HG03571 (cell line): ENCODE measurements around the gene MAP1A.
"Not testable (repeated sequence)": the region's sequence is repeated elsewhere in the genome, so short reads cannot be mapped to it uniquely, and the experiment has no call there.

ENCODE experiments used
- ATAC-seq: cut with Tn5 transposase; IDR thresholded peaks from one replicate; pipeline ENCODE4 v1.9.1; 2021; ENCODE audit not compliant: unreplicated experiment

Gene MAP1A

DNA sequence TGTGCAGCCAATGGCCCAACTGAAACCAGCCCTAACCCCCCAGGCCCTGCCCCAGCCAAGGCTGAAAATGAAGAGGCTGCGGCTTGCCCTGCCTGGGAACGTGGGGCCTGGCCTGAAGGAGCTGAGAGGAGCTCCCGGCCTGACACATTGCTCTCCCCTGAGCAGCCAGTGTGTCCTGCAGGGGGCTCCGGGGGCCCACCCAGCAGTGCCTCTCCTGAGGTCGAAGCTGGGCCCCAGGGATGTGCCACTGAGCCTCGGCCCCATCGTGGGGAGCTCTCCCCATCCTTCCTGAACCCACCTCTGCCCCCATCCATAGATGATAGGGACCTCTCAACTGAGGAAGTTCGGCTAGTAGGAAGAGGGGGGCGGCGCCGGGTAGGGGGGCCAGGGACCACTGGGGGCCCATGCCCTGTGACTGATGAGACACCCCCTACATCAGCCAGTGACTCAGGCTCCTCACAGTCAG, 11.2 kb downstream of the MAP1A start:
- no peak for ATAC-seq

DNA sequence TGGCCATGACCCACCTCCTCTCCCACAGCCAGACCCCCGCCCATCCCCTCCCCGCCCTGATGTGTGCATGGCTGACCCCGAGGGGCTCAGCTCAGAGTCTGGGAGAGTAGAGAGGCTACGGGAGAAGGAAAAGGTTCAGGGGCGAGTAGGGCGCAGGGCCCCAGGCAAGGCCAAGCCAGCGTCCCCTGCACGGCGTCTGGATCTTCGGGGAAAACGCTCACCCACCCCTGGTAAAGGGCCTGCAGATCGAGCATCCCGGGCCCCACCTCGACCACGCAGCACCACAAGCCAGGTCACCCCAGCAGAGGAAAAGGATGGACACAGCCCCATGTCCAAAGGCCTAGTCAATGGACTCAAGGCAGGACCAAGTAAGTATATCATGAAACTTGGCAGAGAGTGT, 11.7 kb downstream of the MAP1A start:
- no peak for ATAC-seq

DNA sequence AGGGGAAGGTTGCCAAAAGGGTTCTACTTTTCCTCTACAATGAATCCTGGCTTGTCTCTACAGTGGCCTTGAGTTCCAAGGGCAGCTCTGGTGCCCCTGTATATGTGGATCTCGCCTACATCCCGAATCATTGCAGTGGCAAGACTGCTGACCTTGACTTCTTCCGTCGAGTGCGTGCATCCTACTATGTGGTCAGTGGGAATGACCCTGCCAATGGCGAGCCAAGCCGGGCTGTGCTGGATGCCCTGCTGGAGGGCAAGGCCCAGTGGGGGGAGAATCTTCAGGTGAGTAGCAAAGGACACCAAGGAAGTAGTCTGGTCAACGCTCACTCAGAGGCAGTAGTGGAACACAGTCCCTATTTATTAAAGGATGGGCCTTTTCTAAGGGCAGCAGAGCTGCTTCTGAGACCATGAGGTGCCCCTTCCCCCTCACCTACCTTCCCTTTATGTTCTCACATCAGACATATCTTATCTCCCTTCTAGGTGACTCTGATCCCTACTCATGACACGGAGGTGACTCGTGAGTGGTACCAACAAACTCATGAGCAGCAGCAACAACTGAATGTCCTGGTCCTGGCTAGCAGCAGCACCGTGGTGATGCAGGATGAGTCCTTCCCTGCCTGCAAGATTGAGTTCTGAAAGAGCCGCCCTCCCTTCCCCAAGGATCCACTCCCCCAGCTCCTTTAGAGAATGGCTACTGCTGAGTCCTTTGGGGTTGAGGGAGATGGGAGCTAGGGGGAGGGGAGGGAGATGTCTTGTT, 12.4 kb downstream of the MAP1A start:
- ATAC-seq: no peak

DNA sequence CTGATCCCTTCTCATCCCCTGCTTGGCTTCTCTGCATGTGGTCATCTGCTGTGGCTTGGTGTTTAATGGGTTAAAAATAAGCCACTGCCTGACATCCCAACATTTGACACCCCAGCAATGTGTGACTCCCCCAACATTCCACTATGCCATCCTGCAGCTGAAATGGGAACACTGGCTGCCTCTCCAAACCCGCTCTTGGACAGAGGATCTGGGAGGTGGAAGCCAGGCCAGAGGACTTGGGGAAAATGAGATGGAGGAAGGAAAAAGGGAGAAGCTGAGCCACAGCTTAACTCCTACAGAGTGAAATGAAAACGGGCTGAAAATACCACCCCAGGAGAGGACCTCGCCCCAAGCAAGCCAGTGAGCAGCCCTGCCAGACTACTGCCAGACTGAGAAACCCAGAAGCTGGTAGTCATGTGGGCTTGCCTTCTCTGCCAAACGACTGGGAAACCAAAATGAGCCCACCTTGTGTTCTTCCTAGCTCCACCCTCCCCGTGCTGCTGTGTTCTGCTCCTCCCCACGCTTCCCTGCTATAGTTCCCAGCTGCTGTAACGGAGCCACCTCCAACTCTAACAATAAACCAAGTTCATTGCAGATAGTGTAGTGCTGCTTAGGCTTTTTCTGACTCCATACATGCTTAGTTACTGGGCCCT, 13.7 kb downstream of the MAP1A start:
- ATAC-seq: no peak

DNA sequence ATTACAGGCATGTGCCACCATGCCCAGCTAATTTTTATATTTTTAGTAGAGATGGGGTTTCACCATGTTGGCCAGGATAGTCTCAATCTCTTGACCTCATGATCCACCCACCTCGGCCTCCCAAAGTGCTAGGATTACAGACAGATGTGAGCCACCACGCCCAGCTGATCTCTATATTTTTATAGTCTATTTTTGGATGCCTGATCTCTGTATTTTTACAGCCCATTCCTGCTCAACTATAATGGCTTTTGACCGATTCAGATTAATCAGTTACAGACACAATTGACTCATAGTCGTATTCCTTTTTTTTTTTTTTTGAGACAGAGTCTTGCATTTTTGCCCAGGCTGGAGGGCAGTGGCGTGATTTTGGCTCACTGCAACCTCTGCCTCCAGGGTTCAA, 15.4 kb downstream of the MAP1A start:
- not testable (repeated sequence) for ATAC-seq

DNA sequence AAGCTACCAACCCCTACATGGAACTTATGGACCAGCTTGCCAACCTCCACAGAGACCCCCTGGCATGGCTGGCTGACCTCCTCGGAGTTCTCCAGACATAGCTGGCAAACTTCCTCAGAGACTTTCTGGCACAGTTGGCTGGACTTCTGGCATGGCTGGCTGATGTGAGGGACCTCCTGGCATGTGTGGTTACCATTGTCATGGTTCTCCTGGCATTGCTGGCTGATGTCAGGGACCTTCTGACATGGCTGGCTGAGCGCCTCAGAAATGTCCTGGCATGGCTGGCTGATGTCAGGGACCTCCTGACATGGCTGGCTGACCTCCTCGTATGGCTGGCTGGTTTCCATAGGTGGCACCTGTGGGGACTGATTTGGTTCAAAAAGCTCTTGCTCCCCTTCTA, 17.5 kb downstream of the MAP1A start:
- ATAC-seq: no peak

DNA sequence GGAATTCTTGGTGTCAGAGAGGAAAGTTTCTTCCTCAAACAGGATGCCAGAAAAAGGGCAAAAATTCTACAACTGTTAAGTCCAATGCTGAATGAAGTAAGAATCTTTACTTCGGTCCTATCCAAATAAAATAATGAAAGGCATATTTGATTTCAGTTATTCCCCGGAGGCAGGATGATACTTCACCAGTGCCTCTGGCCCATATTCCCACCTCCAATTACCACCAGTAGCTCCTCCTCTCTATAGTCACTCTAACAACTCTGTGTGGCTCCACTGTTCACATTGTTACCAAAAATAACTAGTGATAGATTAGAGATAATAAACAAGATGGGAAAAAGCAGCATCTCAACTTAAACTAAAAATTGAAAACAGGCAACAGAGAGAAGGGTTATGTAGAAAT, 20.7 kb downstream of the MAP1A start:
- ATAC-seq: no peak

DNA sequence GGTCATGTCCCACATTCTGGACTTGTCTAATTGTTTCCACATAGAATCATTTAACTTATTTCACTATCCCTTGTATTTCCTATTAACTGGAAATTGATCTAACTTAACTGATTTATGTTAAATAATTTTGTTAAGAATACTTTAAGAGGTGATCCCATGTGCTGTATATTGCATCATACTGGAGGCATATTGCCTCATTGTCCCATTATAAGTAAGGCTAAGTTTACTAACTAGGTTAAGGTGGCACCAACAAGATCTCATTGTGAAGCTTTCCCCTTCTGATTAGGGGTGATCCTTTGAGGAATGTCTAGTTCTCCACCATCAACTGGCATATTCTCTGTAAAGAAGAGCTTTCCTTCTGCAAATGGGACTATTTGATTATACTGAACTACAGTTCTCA, 24.4 kb downstream of the MAP1A start:
- ATAC-seq: no peak

DNA sequence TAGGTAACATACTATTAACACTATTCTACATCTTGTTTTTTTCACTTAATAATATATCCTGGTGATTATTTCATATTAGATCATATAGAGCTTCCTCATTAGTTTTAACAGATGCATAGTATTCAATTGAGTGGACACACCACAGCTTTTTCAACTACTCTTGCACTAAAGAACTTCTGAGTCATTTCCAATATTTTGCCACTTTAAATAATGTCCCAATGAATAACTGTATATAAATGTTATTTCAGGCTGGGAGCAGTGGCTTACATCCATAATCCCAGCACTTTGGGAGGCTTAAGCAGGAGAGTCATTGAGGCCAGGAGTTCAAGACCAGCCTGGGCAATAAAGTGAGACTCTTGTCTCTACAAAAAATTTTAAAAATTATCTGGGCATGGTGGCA, 26.9 kb downstream of the MAP1A start:
- ATAC-seq: no peak

DNA sequence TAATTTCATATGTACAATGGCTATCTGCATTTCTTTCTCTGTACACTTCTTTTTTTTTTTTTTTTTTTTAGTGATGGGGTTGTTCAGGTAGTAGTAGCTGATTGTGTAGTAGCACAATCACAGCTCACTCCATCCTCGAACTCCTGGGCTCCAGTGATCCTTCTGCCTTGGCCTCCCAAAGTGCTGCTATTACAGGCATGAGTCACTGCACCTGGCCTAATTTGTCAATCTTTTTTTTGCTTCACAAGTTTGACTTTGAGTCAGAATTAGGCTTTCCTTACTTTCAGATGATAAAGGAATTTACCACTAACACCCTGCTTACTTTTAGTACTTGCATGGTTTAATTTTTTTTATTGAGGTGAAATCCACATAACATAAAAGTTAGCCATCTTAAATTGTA, 28.0 kb downstream of the MAP1A start:
- ATAC-seq: no peak

DNA sequence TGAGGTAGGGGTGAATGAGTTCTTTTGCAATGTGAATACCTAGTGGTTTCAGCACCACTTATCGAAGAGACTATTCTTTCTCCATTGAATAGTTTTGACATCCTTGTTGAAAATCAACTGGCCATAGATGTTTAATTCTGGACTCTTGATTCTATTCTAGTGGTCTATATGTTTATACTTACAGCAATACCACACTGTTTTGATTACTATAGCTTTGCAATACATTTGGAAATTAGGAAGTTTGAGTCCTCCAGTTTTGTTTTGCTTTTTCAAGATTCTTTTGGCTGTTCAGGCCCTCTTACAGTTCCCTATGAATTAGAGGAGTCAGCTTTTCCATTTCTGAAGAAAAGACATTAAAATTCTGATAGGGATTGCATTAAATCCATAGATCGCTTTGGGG, 30.1 kb downstream of the MAP1A start:
- no peak for ATAC-seq

DNA sequence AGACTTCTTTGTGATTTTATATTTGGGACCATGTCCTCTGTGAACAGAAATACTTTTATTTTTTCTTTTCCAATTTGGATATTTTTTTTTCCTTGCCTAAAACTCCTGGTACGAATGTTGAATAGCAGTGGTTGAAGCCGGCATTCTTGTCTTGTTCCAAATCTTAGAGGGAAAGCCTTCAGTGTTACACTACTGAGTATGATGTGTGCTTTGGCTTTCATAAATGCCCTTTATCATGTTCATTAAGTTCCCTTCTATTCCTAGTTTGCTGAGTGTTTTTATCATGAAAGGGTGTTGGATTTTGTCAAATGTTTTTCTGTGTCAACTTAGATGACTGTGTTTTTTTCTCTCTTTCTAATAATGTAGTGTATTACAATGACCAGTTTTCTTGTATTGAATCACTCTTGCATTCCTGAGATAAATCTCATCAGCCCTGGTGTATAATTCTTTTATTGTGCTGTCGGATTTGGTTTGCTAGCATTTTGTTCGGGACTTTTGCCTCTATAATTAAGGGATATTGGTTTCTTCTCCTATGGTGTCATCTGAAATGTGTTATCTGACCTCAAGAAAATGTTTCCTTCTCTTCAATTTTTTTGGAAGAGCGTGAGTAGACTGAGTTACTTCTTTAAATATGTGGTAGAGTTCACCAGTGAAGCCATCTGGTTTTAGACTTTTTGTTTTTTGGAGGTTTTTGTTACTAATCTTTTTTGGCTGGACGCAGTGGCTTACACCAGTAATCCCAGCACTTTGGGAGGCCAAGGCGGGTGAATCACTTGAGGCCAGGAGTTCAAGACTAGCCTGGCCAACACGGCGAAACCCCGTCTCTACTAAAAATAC, 33.3 kb downstream of the MAP1A start:
- ATAC-seq: no peak

DNA sequence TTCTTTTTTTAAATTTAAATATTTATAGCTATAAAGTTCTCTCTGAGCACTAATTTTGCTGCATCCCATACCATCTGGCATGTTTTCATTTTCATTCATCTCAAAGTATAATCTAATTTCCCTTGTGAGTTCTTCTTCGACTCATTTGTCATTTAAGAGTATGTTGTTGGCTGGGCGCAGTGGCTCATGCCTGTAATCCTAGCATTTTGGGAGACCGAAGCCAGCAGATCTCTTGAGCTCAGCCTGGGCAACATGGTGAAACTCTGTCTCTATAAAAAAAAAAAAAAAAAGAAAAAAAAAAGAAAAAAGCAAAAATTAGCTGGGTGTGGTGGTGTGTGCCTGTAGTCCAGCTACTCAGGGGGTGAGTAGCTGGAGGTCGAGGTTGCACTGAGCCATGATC, 34.8 kb downstream of the MAP1A start:
- ATAC-seq: no peak

DNA sequence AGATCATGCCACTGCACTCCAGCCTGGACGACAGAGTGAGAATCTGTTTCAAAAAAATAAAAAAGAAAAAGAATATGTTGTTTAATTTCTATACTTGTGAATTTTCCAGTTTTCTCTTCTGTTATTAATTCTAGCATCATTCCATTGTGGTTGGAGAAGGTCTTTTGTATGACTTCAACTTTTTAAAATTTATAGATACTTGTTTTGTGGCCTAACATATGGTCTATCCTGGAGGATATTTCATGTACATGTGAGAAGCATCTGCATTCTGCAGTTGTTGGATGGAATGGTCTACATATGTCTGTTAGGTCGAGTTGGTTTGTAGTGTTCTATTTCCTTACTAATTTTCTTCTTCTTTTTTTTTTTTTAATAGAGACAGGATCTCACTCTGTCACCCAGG, 35.6 kb downstream of the MAP1A start:
- no peak for ATAC-seq

DNA sequence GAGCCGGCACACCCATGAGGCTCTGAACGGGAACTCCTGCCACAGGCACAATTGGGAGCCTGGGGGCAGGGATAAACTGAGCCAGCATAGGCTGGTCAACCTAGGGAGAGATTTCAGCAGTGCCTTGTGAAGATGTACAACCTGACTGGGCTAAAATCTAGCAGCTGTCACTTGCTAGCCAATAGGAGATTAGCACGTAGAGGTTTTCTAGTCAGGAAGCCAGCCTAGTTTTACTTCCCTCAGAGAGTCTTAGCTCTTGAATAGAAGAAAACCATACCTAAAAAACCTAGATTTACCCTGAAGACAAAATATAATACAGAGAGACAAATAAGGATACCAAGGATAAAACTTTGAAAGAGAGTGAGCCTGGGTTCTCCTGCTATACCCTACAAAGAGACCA, 45.3 kb downstream of the MAP1A start:
- ATAC-seq: not testable (repeated sequence)

DNA sequence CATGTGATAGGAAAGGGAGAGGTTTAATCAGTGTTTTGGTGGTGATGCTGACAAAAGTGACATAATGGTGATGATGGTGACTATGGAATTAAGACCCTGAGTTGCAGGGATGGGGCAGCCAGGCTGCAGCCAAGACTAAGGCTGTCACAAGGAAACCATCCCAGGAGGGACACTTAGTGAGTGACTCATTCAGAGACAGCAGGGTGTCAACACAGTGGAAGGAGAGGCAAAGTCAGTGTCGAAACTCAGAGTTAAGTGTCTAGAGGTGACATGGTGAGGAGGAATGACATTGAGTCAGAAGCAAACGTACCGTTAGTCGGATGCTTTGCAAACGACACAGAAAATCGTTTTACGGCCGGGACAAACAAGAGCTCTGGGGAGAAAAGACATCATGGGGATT, 46.4 kb downstream of the MAP1A start:
- ATAC-seq: not testable (repeated sequence)

DNA sequence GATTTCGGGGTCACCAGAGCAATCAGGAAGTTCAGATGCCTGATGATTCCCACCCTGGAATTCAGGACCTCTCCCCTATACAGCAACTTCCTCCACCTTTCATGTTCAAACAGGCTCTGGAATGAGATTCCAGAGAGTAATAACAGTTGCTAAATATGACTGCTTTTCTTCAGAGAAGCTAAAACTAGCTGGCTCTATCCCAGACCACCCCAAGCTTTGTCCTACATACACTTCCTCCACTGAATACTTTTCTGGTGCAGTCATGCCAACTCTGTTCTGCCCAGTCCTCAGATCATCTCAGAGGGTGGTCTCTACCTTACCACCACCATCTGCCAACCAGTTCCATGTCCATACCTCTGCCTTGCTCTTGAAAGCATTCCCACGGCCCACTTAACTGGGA, 49.2 kb downstream of the MAP1A start:
- not testable (repeated sequence) for ATAC-seq

DNA sequence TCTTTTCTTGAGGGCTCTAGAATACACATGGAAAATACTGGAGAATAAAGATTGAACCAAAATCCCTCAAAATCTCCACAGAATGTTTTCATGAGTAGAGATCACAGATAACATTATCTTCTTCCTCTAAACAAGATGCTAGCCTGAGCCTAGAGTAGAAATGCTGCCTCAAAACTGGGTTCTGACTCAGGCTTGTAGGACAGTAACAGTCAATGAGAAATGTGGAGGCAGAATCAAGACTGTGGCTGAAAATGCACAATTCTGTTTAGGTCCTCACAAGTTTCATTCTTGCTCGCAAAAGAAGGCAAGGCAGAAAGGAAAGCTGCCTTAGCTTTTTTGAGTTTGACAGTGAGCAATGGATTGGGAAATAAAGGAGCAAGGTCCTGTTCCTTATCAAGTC, 57.2 kb downstream of the MAP1A start:
- ATAC-seq: not testable (repeated sequence)
